Stimulated activated CD4-positive, alpha-beta T cell treated with anti-CD3 and anti-CD28 coated beads, TNF-alpha, amount 100 ng/mL, for 4 hours (primary cell): ENCODE measurements around the gene CHMP3.
"Not testable (repeated sequence)": the region's sequence is repeated elsewhere in the genome, so short reads cannot be mapped to it uniquely, and the experiment has no call there.

Experiments used
- DNase-seq, 3 experiments: peaks; one replicate each; pipeline ENCODE4 v3.0.0-alpha.2; 2020; ENCODE audit warnings: low read depth in 3 of 3

Gene CHMP3

GRCh38 chr2:86512034-86512433, 51.2 kb downstream of the CHMP3 start:
- DNase-seq, result no peak

DNA sequence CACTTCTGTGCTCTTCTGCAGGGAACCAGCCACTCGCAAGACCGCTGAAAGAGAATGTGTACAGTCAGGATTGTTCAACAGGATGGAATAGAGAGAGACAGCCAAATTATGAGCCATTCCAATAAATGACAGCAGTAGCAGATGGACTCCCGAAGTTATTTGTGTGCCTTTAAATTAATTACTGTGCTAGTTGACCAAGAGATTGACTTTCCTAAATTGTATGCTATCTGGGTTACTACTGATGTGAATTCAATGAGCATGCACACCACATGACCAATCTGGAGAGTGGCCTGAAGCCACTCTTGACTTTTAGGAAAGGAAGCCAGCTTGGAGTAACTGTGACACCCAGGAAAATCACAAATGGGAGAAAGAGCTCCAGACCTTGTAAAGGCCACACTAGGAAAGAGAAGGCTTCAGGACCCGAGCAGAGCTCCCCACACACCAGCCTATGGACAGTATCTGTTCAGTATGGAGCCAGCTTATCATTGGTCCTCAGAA, 52.8 kb downstream of the CHMP3 start:
- no peak for DNase-seq

GRCh38 chr2:86507600-86507999, 55.6 kb downstream of the CHMP3 start:
- DNase-seq, result no peak

DNA sequence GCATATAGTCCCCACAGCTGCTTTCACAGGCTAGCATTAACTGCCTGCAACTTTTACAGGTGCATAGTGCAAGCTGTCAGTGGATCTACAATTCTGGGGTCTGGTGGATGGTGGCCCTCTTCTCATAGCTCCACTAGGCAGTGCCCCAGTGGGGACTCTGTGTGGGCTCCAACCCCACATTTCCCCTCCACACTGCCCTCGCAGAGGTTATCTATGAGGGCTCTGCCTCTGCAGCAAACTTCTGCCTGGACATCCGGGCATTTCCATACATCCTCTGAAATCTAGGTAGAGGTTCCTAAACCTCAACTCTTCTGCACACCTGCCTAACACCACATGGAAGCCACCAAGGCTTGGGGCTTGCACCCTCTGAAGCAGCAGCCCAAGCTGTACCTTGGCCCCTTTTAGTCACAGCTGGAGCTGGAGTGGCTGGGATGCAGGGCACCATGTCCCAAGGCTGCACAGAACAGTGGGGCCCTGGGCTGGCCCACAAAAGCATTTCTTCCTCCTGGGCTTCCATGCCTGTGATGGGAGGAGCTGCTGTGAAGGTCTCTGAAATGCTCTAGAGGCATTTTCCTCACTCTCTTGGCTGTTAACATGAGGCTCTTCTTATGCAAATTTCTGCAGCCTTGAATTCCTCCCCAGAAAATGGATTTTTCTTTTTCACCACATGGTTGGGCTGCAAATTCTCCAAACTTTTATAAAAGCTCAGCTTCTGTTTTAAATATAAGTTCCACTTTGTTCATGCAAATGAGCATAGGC, 62.7 kb downstream of the CHMP3 start:
- DNase-seq, result no peak

DNA sequence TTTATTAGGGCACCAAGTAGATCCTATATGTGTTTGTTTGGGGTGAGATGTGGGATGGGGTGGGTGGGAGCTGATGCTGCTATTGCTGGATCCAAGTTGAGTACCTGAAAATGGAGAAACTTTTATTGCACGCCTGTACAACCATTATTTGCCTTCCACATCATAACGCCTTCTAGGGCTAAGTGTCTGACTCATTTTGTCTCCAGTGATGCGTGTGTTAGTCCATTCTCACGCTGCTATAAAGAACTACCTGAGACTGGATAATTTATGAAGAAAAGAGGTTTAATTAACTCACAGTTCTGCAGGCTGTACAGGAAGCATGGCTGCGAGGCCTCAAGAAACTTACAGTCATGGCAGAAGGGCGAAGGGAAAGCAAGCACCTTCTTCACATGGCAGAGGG, 63.9 kb downstream of the CHMP3 start:
- no peak for DNase-seq

- no peak for DNase-seq
These were observed 64.6 kb downstream of the CHMP3 start for GRCh38 chr2:86498468-86499260.

- DNase-seq, result not testable (repeated sequence)
These were observed 66.9 kb downstream of the CHMP3 start for GRCh38 chr2:86496391-86496790.

GRCh38 chr2:86492048-86492453, 71.2 kb downstream of the CHMP3 start:
- no peak for DNase-seq

DNA sequence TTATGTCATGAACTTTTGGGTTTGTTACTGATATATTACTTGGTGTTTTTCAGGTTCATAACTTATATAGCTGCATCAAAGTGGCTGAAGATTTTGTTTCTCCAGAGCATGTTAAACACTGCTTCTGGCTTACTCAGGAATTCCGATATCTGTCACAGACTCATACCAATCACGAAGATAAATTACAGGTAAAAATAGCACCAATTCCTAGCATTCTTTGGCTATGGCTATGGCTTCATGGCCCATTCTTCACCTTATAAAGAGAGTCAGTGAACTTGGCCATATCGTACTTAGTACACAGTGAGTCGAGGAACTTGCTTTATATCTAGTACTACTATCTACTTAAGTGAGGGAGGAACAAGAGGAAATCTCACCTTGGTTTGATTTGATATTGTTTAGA, 72.2 kb downstream of the CHMP3 start:
- no peak for DNase-seq

GRCh38 chr2:86490245-86490644, 73.0 kb downstream of the CHMP3 start:
- no peak for DNase-seq

GRCh38 chr2:86489542-86489941, 73.7 kb downstream of the CHMP3 start:
- DNase-seq, result no peak

- no peak for DNase-seq
These were observed 74.5 kb downstream of the CHMP3 start for GRCh38 chr2:86488561-86489250.

GRCh38 chr2:86487062-86487461, 76.2 kb downstream of the CHMP3 start:
- no peak for DNase-seq

GRCh38 chr2:86485802-86486201, 77.4 kb downstream of the CHMP3 start:
- no peak for DNase-seq

DNA sequence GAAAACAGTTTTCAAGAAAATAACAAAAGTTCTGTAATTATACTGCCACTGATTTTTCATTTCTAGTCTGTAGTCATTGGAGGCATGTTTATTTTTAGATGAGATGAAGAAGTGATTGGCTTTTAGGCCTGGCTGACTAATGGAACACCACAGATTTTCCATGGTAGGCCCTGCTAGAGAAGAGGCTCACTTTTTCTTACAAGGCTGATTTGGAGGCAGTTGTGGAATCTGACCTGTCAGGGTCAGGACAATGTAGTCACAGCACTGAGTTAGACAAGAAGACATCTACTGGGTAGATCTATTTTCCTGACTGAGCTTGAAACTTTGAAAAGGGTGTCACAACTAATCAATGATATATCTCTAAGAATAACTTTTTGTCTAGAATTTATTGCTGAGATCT, 78.1 kb downstream of the CHMP3 start:
- DNase-seq, result no peak

GRCh38 chr2:86484385-86484784, 78.9 kb downstream of the CHMP3 start:
- no peak for DNase-seq

- DNase-seq, result no peak
These were observed 81.2 kb downstream of the CHMP3 start for GRCh38 chr2:86482034-86482433.

GRCh38 chr2:86480105-86480504, 83.1 kb downstream of the CHMP3 start:
- DNase-seq, result no peak

- DNase-seq, result no peak
These were observed 85.9 kb downstream of the CHMP3 start for GRCh38 chr2:86477349-86477748.

DNA sequence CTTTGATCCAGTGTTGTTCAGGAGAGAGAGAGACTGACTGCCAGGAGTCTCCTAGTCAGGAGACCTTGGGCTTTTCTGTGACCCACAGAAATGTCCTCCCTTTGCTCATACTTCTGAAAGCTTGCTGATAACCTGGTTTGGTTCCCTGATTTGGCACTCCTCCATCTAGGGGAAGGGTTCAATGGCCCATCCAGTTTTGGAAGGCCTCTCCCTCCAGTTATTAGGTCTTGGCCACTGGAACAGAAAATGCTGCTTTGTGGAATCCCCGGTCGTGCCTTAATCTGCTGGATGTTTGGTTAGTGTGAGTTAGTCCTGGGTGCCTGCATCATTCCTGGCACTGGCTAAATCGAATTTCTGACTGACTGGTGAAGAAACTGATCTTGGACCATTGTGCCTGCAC, 86.3 kb downstream of the CHMP3 start:
- no peak for DNase-seq

DNA sequence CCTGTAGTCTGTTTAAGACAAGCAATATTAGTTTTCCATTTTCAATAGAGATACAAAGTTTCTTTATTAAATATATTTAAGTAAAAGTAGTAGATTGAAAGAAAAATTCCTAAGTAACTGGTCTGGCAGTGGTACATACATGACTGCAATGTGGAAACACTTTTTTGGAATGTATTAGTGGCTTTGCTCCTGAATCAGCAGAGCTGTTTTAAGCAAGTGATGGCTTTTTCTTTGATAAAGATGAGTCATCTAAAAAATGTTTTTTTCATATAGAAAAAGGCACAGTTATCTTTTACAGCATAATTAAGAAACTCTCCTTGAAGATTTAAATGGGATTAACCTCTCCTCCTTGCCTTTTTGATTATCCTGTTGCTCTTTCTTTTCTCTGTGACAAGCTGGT, 87.2 kb downstream of the CHMP3 start:
- DNase-seq, result no peak

DNA sequence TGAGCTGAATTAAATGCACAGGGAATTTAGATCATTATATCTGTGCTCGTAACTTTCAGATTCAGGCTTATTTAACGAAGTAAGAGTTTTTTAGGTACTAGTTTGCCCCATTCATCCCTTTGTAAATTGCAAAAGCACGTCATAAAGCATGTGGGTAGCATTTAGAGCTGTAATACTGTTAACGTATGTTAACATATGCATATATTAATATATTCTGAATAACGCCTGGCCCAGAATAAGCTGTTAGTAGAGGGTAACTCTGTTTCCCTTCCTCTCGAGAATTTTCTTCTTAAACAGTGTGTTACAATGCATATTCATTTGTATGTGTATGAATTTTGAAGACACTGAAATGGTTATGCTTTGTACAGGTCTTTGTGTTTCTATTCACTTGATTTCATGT, 91.6 kb downstream of the CHMP3 start:
- DNase-seq, result no peak

- DNase-seq, result no peak
These were observed 92.4 kb downstream of the CHMP3 start for GRCh38 chr2:86470890-86471289.
